Hepatocyte (in vitro differentiated cells): ENCODE measurements around the gene ACTA2. TPM values are rescaled to one million over a fixed set of nuclear protein-coding genes. Genes with fewer than 3 reads are reported as not detected.

Source experiments
- DNase-seq: peaks from one replicate; pipeline ENCODE4 v3.0.0-alpha.2; 2016; ENCODE audit warnings: low spot score
- H2AFZ ChIP-seq: fragments of 200-600 bp; sonication (generic); 2 replicates; pipeline ENCODE4 v1.6.0; 2016; ENCODE audit warnings: antibody characterized with exemption, mild to moderate bottlenecking
- H3K27ac ChIP-seq: fragments of 200-600 bp; sonication (generic); 2 replicates; pipeline ENCODE4 v1.5.1; 2016; ENCODE audit warnings: mild to moderate bottlenecking
- H3K27me3 ChIP-seq: fragments of 200-600 bp; sonication (generic); 2 replicates; pipeline ENCODE4 v1.6.1; 2016
- H3K36me3 ChIP-seq: fragments of 200-600 bp; sonication (generic); replicated peaks from 2 replicates; pipeline ENCODE4 v1.5.1; 2016; ENCODE audit warnings: low read depth; ENCODE audit not compliant: insufficient read depth
- H3K4me1 ChIP-seq: fragments of 200-600 bp; sonication (generic); 2 replicates; pipeline ENCODE4 v1.5.1; 2016; ENCODE audit warnings: mild to moderate bottlenecking, moderate library complexity; ENCODE audit not compliant: insufficient read depth
- H3K4me2 ChIP-seq: fragments of 200-600 bp; sonication (generic); 2 replicates; pipeline ENCODE4 v1.6.0; 2016
- H3K4me3 ChIP-seq: fragments of 200-600 bp; sonication (generic); 2 replicates; pipeline ENCODE4 v1.5.1; 2016; ENCODE audit warnings: mild to moderate bottlenecking
- H3K79me2 ChIP-seq: fragments of 200-600 bp; sonication (generic); 2 replicates; pipeline ENCODE4 v1.6.0; 2017; ENCODE audit warnings: mild to moderate bottlenecking
- H3K9me2 ChIP-seq: fragments of 200-600 bp; sonication (generic); replicated peaks from 2 replicates; pipeline ENCODE4 v1.6.0; 2017; ENCODE audit warnings: mild to moderate bottlenecking; ENCODE audit not compliant: insufficient read depth
- H3K9me3 ChIP-seq: fragments of 200-600 bp; sonication (generic); 2 replicates; pipeline ENCODE4 v1.5.1; 2016; ENCODE audit warnings: low read depth, mild to moderate bottlenecking
- H4K20me1 ChIP-seq: fragments of 200-600 bp; sonication (generic); 2 replicates; pipeline ENCODE4 v1.6.0; 2016; ENCODE audit warnings: mild to moderate bottlenecking; ENCODE audit not compliant: insufficient read depth, poor library complexity, severe bottlenecking
- CTCF ChIP-seq: fragments of 200-600 bp; sonication (generic); IDR thresholded peaks from 2 replicates; pipeline ENCODE4 v1.5.1; 2016; ENCODE audit warnings: antibody characterized with exemption, mild to moderate bottlenecking; ENCODE audit not compliant: poor library complexity
- EZH2 ChIP-seq: fragments of 200-600 bp; sonication (generic); IDR thresholded peaks from 2 replicates; pipeline ENCODE4 v1.6.1; 2016; ENCODE audit warnings: antibody characterized with exemption, mild to moderate bottlenecking, borderline replicate concordance
- EZH2phosphoT487 ChIP-seq: fragments of 200-600 bp; sonication (generic); IDR thresholded peaks from one replicate; pipeline ENCODE4 v1.6.1; 2018; ENCODE audit warnings: antibody characterized with exemption, mild to moderate bottlenecking, low read depth, moderate library complexity; ENCODE audit not compliant: unreplicated experiment, severe bottlenecking
- WGBS: methylation state at CpG from one replicate; pipeline ENCODE4 v1.1.6; 2016; ENCODE audit warnings: low lambda C conversion rate; ENCODE audit errors: missing lambda C conversion rate; 5-methylcytosine and 5-hydroxymethylcytosine counted together
- polyA plus RNA-seq: library from polyadenylated mRNA; unstranded; fragments of >200 nt; fragmentation: Nextera tagmentation; extraction: Ambion mirVana; gene quantifications from 2 replicates; pipeline ENCODE4 v1.2.1, GENCODE V29; 2016
- total RNA-seq: library from RNA; depleted of rRNA; stranded (reverse); fragments of >200 nt; gene quantifications from 2 replicates; pipeline ENCODE4 v1.2.3, GENCODE V29; 2014

The ACTA2 gene
- total and polyA plus RNA-seq, 2 experiments from 2014 or later = 207 to 218 TPM

- Histone ChIP-seq H3K36me3 (no peaks in the 10 kb centered on the region), H3K27me3 (no peaks in the 10 kb centered on the region), H3K4me2 (no peak overlapping the region), H3K79me2 (no peaks in the 10 kb centered on the region), H4K20me1 (no peaks in the 10 kb centered on the region), H3K9me3 (no peaks in the 10 kb centered on the region), H3K27ac (no peak overlapping the region), H3K4me1 (peaks cover under 1% of the 10 kb centered on the region), H3K4me3 (no peak overlapping the region), H2AFZ (no peak overlapping the region), H3K9me2 (no peaks in the 10 kb centered on the region)
- no peak for DNase-seq
- no peak for TF ChIP-seq EZH2
- TF ChIP-seq EZH2phosphoT487 = no peak
- TF ChIP-seq CTCF = no peak
- 79% methylated on average over 3 of the region's 3 CpGs for WGBS
These were observed 31.5 kb downstream of the ACTA2 start for GRCh38 chr10:88920986-88921593.

- Histone ChIP-seq H3K79me2 (no peaks in the 10 kb centered on the region), H3K4me2 (no peak overlapping the region), H3K27me3 (no peaks in the 10 kb centered on the region), H3K9me3 (no peaks in the 10 kb centered on the region), H3K36me3 (no peaks in the 10 kb centered on the region), H4K20me1 (no peaks in the 10 kb centered on the region), H3K4me1 (no peaks in the 10 kb centered on the region), H3K27ac (no peak overlapping the region), H3K9me2 (no peaks in the 10 kb centered on the region), H2AFZ (no peak overlapping the region), H3K4me3 (no peak overlapping the region)
- DNase-seq = no peak
- TF ChIP-seq CTCF = no peak
- no peak for TF ChIP-seq EZH2phosphoT487
- TF ChIP-seq EZH2 = no peak
- 46% methylated on average over 2 of the region's 2 CpGs for WGBS
These were observed 32.4 kb downstream of the ACTA2 start for GRCh38 chr10:88920198-88920597.

GRCh38 chr10:88919041-88919440, 33.5 kb downstream of the ACTA2 start:
- WGBS = 79% methylated on average over 1 of the region's 1 CpG
- Histone ChIP-seq H3K36me3 (no peaks in the 10 kb centered on the region), H3K27me3 (no peaks in the 10 kb centered on the region), H3K9me2 (no peaks in the 10 kb centered on the region), H3K27ac (no peak overlapping the region), H3K9me3 (no peaks in the 10 kb centered on the region), H4K20me1 (no peaks in the 10 kb centered on the region), H3K79me2 (no peaks in the 10 kb centered on the region), H3K4me2 (no peak overlapping the region), H2AFZ (no peak overlapping the region), H3K4me1 (no peaks in the 10 kb centered on the region), H3K4me3 (no peak overlapping the region)
- no peak for DNase-seq
- TF ChIP-seq EZH2 = no peak
- TF ChIP-seq CTCF = no peak
- no peak for TF ChIP-seq EZH2phosphoT487
